GM23248 (cell line): ENCODE results near the gene HYLS1. TPM values are rescaled to one million over a fixed set of nuclear protein-coding genes. Genes with fewer than 3 reads are reported as not detected.
"Not testable (repeated sequence)": the region's sequence is repeated elsewhere in the genome, so short reads cannot be mapped to it uniquely, and the experiment has no call there.

Source experiments
- DNase-seq: peaks from one replicate; pipeline ENCODE4 v3.0.0-alpha.2; 2015
- H2AFZ ChIP-seq: fragments of 200-600 bp; sonication (generic); 2 replicates; pipeline ENCODE4 v1.6.1; 2016; ENCODE audit warnings: antibody characterized with exemption
- H3F3A ChIP-seq: fragments of 200-600 bp; sonication (generic); 2 replicates; pipeline ENCODE4 v1.6.1; 2016; ENCODE audit warnings: mild to moderate bottlenecking, antibody characterized with exemption, mixed run types; ENCODE audit not compliant: insufficient read depth
- H3K27ac ChIP-seq: fragments of 200-600 bp; sonication (generic); 2 replicates; pipeline ENCODE4 v1.5.1; 2016; ENCODE audit warnings: mild to moderate bottlenecking
- H3K27me3 ChIP-seq: fragments of 200-600 bp; sonication (generic); replicated peaks from 2 replicates; pipeline ENCODE4 v1.6.1; 2016; ENCODE audit warnings: mild to moderate bottlenecking; ENCODE audit not compliant: insufficient read depth
- H3K36me3 ChIP-seq: fragments of 200-600 bp; sonication (generic); 2 replicates; pipeline ENCODE4 v1.6.1; 2016; ENCODE audit warnings: low read depth, mild to moderate bottlenecking
- H3K4me1 ChIP-seq: fragments of 200-600 bp; sonication (generic); 2 replicates; pipeline ENCODE4 v1.6.1; 2016; ENCODE audit warnings: mild to moderate bottlenecking; ENCODE audit not compliant: insufficient read depth
- H3K4me2 ChIP-seq: fragments of 200-600 bp; sonication (generic); one replicate; pipeline ENCODE4 v1.6.1; 2016; ENCODE audit warnings: mild to moderate bottlenecking; ENCODE audit not compliant: unreplicated experiment
- H3K4me3 ChIP-seq: fragments of 200-600 bp; sonication (generic); 2 replicates; pipeline ENCODE4 v1.5.1; 2016; ENCODE audit warnings: mild to moderate bottlenecking
- H3K79me2 ChIP-seq: fragments of 200-600 bp; sonication (generic); 2 replicates; pipeline ENCODE4 v1.6.1; 2016; ENCODE audit warnings: mild to moderate bottlenecking; ENCODE audit not compliant: insufficient read depth
- H3K9ac ChIP-seq: fragments of 200-600 bp; sonication (generic); 2 replicates; pipeline ENCODE4 v1.6.1; 2016; ENCODE audit warnings: mild to moderate bottlenecking
- H3K9me2 ChIP-seq: fragments of 200-600 bp; sonication (generic); 2 replicates; pipeline ENCODE4 v1.6.1; 2016; ENCODE audit warnings: mixed run types, mild to moderate bottlenecking, moderate library complexity; ENCODE audit not compliant: insufficient read depth
- H3K9me3 ChIP-seq: fragments of 200-600 bp; sonication (generic); one replicate; pipeline ENCODE4 v1.6.1; 2017; ENCODE audit warnings: low read depth
- H4K20me1 ChIP-seq: fragments of 200-600 bp; sonication (generic); 2 replicates; pipeline ENCODE4 v1.6.0; 2016; ENCODE audit not compliant: insufficient read depth
- EZH2 ChIP-seq: fragments of 200-600 bp; sonication (generic); IDR thresholded peaks from 2 replicates; pipeline ENCODE4 v1.6.1; 2018; ENCODE audit warnings: antibody characterized with exemption, mild to moderate bottlenecking; ENCODE audit not compliant: insufficient read depth, poor library complexity, severe bottlenecking
- EZH2phosphoT487 ChIP-seq: fragments of 200-600 bp; sonication (generic); IDR thresholded peaks from 2 replicates; pipeline ENCODE4 v1.6.1; 2018; ENCODE audit warnings: antibody characterized with exemption, moderate library complexity, mild to moderate bottlenecking, low read depth; ENCODE audit not compliant: insufficient read depth
- WGBS, 2 experiments: methylation state at CpG; one replicate each; pipeline ENCODE4 v1.1.6; 2015 to 2017; ENCODE audit warnings: low lambda C conversion rate in 2 of 2, low coverage in 1 of 2; ENCODE audit errors: missing lambda C conversion rate in 2 of 2; 5-methylcytosine and 5-hydroxymethylcytosine counted together
- in situ Hi-C: fragments of 300-500 bp; cut with MboI; formaldehyde crosslinking; loops from 2 replicates; pipeline ENCODE4 v1.15.0; 2020
- polyA plus RNA-seq: library from polyadenylated mRNA; unstranded; fragments of >200 nt; fragmentation: Nextera tagmentation; extraction: Ambion mirVana; gene quantifications from 2 replicates; pipeline ENCODE4 v1.2.1, GENCODE V29; 2016
- total RNA-seq: library from RNA; depleted of rRNA; stranded (reverse); fragments of >200 nt; shearing (Covaris generic); gene quantifications from 2 replicates; pipeline ENCODE4 v1.2.3, GENCODE V29; 2014

Gene HYLS1
- total and polyA plus RNA-seq, 2 experiments from 2014 or later: 6.2 to 11.7 TPM

DNA sequence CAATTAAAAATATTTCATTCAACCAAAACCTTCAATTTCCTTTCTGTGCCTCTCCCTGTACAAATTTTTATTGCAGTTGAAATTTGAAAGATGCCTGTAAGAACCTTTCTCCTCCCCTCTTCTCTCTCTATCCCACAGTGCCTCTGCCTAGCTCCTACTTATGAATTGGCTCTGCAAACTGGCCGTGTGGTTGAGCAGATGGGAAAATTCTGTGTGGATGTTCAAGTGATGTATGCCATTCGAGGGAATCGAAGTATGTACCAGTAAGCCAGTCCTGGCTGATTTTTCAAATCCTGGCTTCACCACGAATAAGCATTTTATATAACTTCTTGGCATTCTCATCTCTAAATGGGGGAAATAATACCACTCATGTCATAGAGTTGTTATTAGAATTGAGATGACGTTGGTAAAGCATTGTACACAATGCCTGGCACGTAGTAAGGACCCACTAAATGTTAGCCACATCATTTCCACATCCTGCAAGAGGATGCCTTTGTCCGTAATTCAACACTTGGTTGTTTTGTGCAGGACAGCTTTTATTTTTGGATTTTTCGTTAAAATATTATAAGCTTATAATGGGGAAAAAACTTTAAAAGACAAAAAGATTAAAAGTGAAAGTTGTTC, 22.9 kb downstream of the HYLS1 start:
- no peak overlapping the region for H3K27ac ChIP-seq
- no peak overlapping the region for H3K4me2 ChIP-seq
- no peaks in the 10 kb centered on the region for H3F3A ChIP-seq
- H3K4me3 ChIP-seq: no peak overlapping the region
- 28 to 31% methylated on average over 8 of the region's 8 CpGs for WGBS, 2 experiments
- no peaks in the 10 kb centered on the region for H3K79me2 ChIP-seq
- in situ Hi-C loops: no loop called here
- no peaks in the 10 kb centered on the region for H3K9me3 ChIP-seq
- H3K27me3 ChIP-seq: peaks cover 63% of the 10 kb centered on the region
- no peaks in the 10 kb centered on the region for H3K36me3 ChIP-seq
- H4K20me1 ChIP-seq: no peaks in the 10 kb centered on the region
- H3K9me2 ChIP-seq: no peaks in the 10 kb centered on the region
- DNase-seq: no peak
- no peak overlapping the region for H3K9ac ChIP-seq
- TF ChIP-seq EZH2phosphoT487 (no peak), EZH2 (no peak)
- H3K4me1 ChIP-seq: no peaks in the 10 kb centered on the region
- H2AFZ ChIP-seq: no peak overlapping the region

DNA sequence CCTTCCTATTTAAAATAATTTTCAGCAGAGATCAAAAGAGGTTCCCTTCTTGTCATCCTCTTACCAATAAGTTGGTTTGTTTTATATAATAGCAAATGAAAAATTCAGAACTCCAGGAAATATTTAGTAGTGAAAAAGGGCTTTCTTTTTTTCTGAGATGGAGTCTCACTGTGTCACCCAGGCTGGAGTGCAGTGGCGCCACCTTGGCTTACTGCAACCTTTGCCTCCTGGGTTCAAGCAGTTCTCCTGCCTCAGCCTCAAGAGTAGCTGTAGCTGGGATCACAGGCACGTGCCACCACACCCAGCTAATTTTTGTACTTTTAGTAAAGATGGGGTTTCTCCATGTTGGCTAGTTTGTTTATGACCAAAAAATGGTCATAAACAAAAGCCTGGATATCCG, 27.1 kb downstream of the HYLS1 start:
- H3K79me2 ChIP-seq, H3K9me2 ChIP-seq, in situ Hi-C loops, H3K4me1 ChIP-seq, H4K20me1 ChIP-seq, H3K9me3 ChIP-seq, H3K4me2 ChIP-seq, H3K4me3 ChIP-seq, H2AFZ ChIP-seq, H3K27ac ChIP-seq, H3K9ac ChIP-seq, H3K36me3 ChIP-seq, H3F3A ChIP-seq, DNase-seq: not testable (repeated sequence)
- 80 to 86% methylated on average over 3 of the region's 3 CpGs for WGBS, 2 experiments
- H3K27me3 ChIP-seq: peaks cover 82% of the 10 kb centered on the region

DNA sequence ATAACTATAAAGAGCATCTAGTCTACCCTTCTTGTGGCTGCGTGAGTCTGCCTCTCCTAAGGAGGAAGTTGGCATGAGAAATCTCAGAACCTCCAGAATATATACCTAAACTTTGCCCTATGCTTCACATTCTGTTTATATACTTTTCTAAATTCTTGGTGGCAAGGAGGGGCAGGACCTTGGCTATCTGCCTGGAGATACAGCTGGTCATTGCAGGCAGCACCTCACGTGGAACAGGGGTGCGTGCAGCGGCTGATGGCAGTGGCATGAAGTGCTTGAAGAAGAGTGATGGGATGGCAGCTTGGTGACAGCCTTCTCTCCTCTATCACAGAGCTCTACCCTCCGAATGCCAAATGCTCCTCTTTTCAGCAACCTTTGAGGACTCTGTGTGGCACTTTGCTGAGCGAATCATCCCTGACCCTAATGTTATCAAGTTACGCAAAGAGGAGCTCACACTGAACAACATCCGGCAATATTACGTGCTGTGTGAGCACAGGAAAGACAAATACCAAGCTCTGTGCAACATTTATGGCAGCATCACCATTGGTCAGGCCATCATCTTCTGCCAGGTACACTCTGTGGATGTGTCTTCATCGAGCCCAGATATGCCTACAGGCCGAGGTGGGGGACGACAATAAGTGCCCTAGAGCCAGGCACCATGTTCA, 29.3 kb downstream of the HYLS1 start:
- in situ Hi-C loops: no loop called here
- no peaks in the 10 kb centered on the region for H3K36me3 ChIP-seq
- H3K4me1 ChIP-seq: no peaks in the 10 kb centered on the region
- H2AFZ ChIP-seq: no peak overlapping the region
- no peak overlapping the region for H3K4me3 ChIP-seq
- H4K20me1 ChIP-seq: no peaks in the 10 kb centered on the region
- TF ChIP-seq EZH2: no peak
- no peak for TF ChIP-seq EZH2phosphoT487
- 65 to 72% methylated on average over 12 of the region's 12 CpGs for WGBS, 2 experiments
- H3K27ac ChIP-seq: no peak overlapping the region
- H3F3A ChIP-seq: no peaks in the 10 kb centered on the region
- no peak overlapping the region for H3K9ac ChIP-seq
- peaks cover 77% of the 10 kb centered on the region for H3K27me3 ChIP-seq
- no peak for DNase-seq
- H3K79me2 ChIP-seq: no peaks in the 10 kb centered on the region
- H3K9me3 ChIP-seq: no peaks in the 10 kb centered on the region
- no peaks in the 10 kb centered on the region for H3K9me2 ChIP-seq
- no peak overlapping the region for H3K4me2 ChIP-seq

DNA sequence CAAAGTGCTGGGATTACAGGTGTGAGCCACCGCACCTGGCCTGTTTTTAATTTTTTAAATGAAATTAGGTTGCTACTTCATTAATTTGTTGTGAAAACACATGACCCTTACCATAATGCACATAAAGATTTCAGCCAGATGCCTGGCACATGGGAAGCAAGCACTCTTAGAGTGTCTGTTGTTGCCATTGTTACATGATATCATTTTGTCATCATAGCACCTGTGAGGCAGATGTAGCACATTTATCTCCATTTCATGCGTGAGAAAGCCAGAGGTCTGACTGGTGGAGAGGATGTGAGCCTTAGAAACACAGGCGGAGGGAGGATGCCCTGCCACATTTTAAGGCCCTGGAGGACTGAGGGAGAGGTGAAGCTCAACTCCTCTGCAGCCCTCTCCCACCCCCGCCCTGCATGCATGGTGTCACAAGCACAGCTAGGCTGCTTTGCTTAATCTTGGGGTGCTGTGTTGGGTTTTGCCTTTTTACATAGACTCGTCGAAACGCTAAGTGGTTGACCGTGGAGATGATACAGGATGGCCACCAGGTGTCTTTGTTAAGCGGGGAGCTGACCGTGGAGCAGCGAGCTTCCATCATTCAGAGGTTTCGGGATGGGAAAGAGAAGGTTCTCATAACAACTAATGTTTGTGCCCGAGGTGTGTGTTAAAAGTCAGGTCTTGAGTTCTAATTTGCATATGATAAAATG, 30.8 kb downstream of the HYLS1 start:
- no peak overlapping the region for H3K27ac ChIP-seq
- H3K27me3 ChIP-seq: peaks cover 69% of the 10 kb centered on the region
- H3K36me3 ChIP-seq: no peaks in the 10 kb centered on the region
- peak; percentile 20 for DNase-seq
- no peaks in the 10 kb centered on the region for H3K9me3 ChIP-seq
- in situ Hi-C loops: no loop called here
- H3K9ac ChIP-seq: no peak overlapping the region
- no peaks in the 10 kb centered on the region for H4K20me1 ChIP-seq
- no peaks in the 10 kb centered on the region for H3K9me2 ChIP-seq
- H2AFZ ChIP-seq: no peak overlapping the region
- no peak overlapping the region for H3K4me2 ChIP-seq
- H3K4me1 ChIP-seq: no peaks in the 10 kb centered on the region
- H3K79me2 ChIP-seq: no peaks in the 10 kb centered on the region
- WGBS, 2 experiments: 35 to 38% methylated on average over 12 to 13 of the region's 13 CpGs
- no peaks in the 10 kb centered on the region for H3F3A ChIP-seq
- no peak overlapping the region for H3K4me3 ChIP-seq
- TF ChIP-seq EZH2 (no peak), EZH2phosphoT487 (no peak)
